HG03432 (cell line): ENCODE data around the gene FBXO24.

Source experiments
- ATAC-seq: cut with Tn5 transposase; IDR thresholded peaks from one replicate; pipeline ENCODE4 v1.9.1; 2021; ENCODE audit warnings: mild to moderate bottlenecking, moderate library complexity; ENCODE audit not compliant: unreplicated experiment

FBXO24 gene

GRCh38 chr7:100573691-100574361 lies 12.3 kb upstream of the FBXO24 start, which contains the start of gene SAP25:
TSS of gene SAP25 (minus strand) at chr7:100573900. CDS start at chr7:100573742, 158 bp downstream.
- ATAC-seq = no peak

- ATAC-seq = no peak
These were observed 11.5 kb upstream of the FBXO24 start for GRCh38 chr7:100574362-100575205.

- no peak for ATAC-seq
These were observed 10.9 kb upstream of the FBXO24 start for GRCh38 chr7:100575206-100575631.

- no peak for ATAC-seq
These were observed 10.3 kb upstream of the FBXO24 start for GRCh38 chr7:100575746-100576383.

GRCh38 chr7:100576384-100576993 lies 9.6 kb upstream of the FBXO24 start:
- no peak for ATAC-seq

- ATAC-seq = no peak
These were observed 9.0 kb upstream of the FBXO24 start for GRCh38 chr7:100577103-100577502.

GRCh38 chr7:100577507-100577906 lies 8.6 kb upstream of the FBXO24 start:
- no peak for ATAC-seq

- no peak for ATAC-seq
These were observed 7.6 kb upstream of the FBXO24 start for GRCh38 chr7:100578246-100579183.

GRCh38 chr7:100580466-100581283 lies 5.5 kb upstream of the FBXO24 start:
- no peak for ATAC-seq

- no peak for ATAC-seq
These were observed 4.0 kb upstream of the FBXO24 start for GRCh38 chr7:100582041-100582579.

- no peak for ATAC-seq
These were observed 3.5 kb upstream of the FBXO24 start for GRCh38 chr7:100582650-100583049.

- ATAC-seq = no peak
These were observed 2.7 kb upstream of the FBXO24 start for GRCh38 chr7:100583132-100584053.

- no peak for ATAC-seq
These were observed 2.0 kb upstream of the FBXO24 start for GRCh38 chr7:100584054-100584682.

GRCh38 chr7:100584683-100585510 lies 1.2 kb upstream of the FBXO24 start:
- no peak for ATAC-seq

- ATAC-seq = peak; percentile 28
These were observed 440 bp upstream of the FBXO24 start, which contains the start of gene LRCH4 for GRCh38 chr7:100585511-100586265. TSS of gene LRCH4 (minus strand) at chr7:100586129. CDS start at chr7:100586100, 29 bp downstream.

GRCh38 chr7:100588438-100588837 lies 2.3 kb downstream of the FBXO24 start:
- no peak for ATAC-seq
